ENCODE measurements around the gene PLCH2. TPM values are rescaled to one million over a fixed set of nuclear protein-coding genes. Genes with fewer than 3 reads are reported as not detected.

The PLCH2 gene
- total RNA-seq, 6 experiments from 2014 or later, result 0.37 to 4.6 (median 2.3) TPM

- intact Hi-C loops (cut with DNase I), result no loop called here
- ATAC-seq, result peak; percentile 74 to 84 (median 78)
- WGBS (ENCODE audit: insufficient coverage, low coverage, low lambda C conversion rate, missing lambda C conversion rate), result 0% methylated on average over 9 of the region's 107 CpGs
- H3K36me3 ChIP-seq, result peaks cover 0 to 5% (median 0%) of the 10 kb centered on the region in 4 donors
- TF ChIP-seq POLR2A (IDR thresholded peaks at IDR 0.05) (peak; percentile 50), CTCF (IDR thresholded peaks at IDR 0.05) (peak in 1 of 4 donors; percentile 18)
- H3K4me1 ChIP-seq, result peaks cover 0 to 84% (median 43%) of the 10 kb centered on the region in 4 donors
- H3K4me3 ChIP-seq, result peak within 1 kb of the TSS; percentile 76 to 99 (median 80)
- no peaks in the 10 kb centered on the region for H3K9me3 ChIP-seq
- H3K27me3 ChIP-seq, result no peaks in the 10 kb centered on the region
- peak; percentile 95 to 96 (median 95) for DNase-seq
- peak within 1 kb of the TSS; percentile 53 to 80 (median 55) for H3K27ac ChIP-seq
Observed at GRCh38 chr1:2525920-2526823, 50.1 kb downstream of the PLCH2 start, which contains the start of gene PANK4. TSS of gene PANK4 (minus strand) at chr1:2526596. CDS start at chr1:2526587, 9 bp downstream.

GRCh38 chr1:2526824-2527555, 50.9 kb downstream of the PLCH2 start:
- peak; percentile 8 to 41 (median 18) for ATAC-seq
- Histone ChIP-seq H3K36me3 (no peaks in the 10 kb centered on the region), H3K27ac (peak overlapping the region in 2 of 3 donors; percentile 37 to 80), H3K4me3 (peak overlapping the region; percentile 76 to 99 (median 80)), H3K9me3 (no peaks in the 10 kb centered on the region), H3K4me1 (peaks cover 0 to 80% (median 41%) of the 10 kb centered on the region in 4 donors), H3K27me3 (no peaks in the 10 kb centered on the region)
- DNase-seq, result peak; percentile 60 to 92 (median 85)
- WGBS (ENCODE audit: insufficient coverage, low coverage, low lambda C conversion rate, missing lambda C conversion rate), result 24% methylated on average over 7 of the region's 20 CpGs
- intact Hi-C loops (cut with DNase I), result no loop called here
- TF ChIP-seq CTCF (IDR thresholded peaks at IDR 0.05) (no peak), POLR2A (IDR thresholded peaks at IDR 0.05) (no peak)

- DNase-seq, result no peak
- no peaks in the 10 kb centered on the region for H3K27me3 ChIP-seq
- TF ChIP-seq POLR2A (IDR thresholded peaks at IDR 0.05) (no peak), CTCF (IDR thresholded peaks at IDR 0.05) (no peak)
- ATAC-seq, result no peak
- H3K36me3 ChIP-seq, result no peaks in the 10 kb centered on the region
- no peaks in the 10 kb centered on the region for H3K9me3 ChIP-seq
- H3K4me1 ChIP-seq, result peaks cover 0 to 75% (median 39%) of the 10 kb centered on the region in 4 donors
- H3K4me3 ChIP-seq, result no peak overlapping the region
- WGBS (ENCODE audit: insufficient coverage, low coverage, low lambda C conversion rate, missing lambda C conversion rate), result 92% methylated on average over 2 of the region's 4 CpGs
- H3K27ac ChIP-seq, result peak overlapping the region in 2 of 3 donors; percentile 66 to 80
- intact Hi-C loops (cut with DNase I), result no loop called here
Observed at GRCh38 chr1:2527556-2527860, 51.4 kb downstream of the PLCH2 start.

GRCh38 chr1:2528016-2528415, 51.9 kb downstream of the PLCH2 start:
- DNase-seq (peak; percentile 86 to 96 (median 96)), ATAC-seq (peak; percentile 54 to 71 (median 68))
- Histone ChIP-seq H3K27me3 (no peaks in the 10 kb centered on the region), H3K36me3 (no peaks in the 10 kb centered on the region), H3K4me3 (no peak overlapping the region), H3K9me3 (no peaks in the 10 kb centered on the region), H3K4me1 (peaks cover 0 to 70% (median 36%) of the 10 kb centered on the region in 4 donors), H3K27ac (peak overlapping the region in 2 of 3 donors; percentile 66 to 80)
- 20% methylated on average over 1 of the region's 12 CpGs for WGBS (ENCODE audit: insufficient coverage, low coverage, low lambda C conversion rate, missing lambda C conversion rate)
- intact Hi-C loops (cut with DNase I), result no loop called here
- TF ChIP-seq CTCF (IDR thresholded peaks at IDR 0.05) (peak in 1 of 4 donors; percentile 7), POLR2A (IDR thresholded peaks at IDR 0.05) (no peak)

Measured in right lobe of liver (tissue), 6 donors.